ENCODE measurements around the gene FOXP4.

DNA sequence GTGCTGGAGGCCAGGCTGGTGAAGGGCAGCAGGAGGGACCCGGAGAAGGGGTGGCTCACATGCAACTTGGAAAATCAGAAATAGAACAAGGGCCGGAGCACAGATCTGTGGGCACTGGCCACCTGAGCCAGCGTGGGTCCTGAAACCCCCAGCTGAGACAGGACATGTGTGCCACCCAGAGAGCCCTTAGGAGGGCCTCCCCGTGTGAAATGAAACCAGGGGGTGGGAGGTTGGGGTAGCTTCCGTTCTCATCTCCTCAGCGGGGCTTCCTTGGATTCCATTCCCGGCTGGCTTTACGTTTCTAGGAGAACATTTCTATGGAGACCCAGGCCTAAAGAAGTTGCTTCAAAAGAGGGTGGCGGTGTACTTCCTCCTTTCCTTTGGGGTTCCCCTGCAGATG, 5.7 kb downstream of the FOXP4 start:
- TF ChIP-seq, protein P1, sequence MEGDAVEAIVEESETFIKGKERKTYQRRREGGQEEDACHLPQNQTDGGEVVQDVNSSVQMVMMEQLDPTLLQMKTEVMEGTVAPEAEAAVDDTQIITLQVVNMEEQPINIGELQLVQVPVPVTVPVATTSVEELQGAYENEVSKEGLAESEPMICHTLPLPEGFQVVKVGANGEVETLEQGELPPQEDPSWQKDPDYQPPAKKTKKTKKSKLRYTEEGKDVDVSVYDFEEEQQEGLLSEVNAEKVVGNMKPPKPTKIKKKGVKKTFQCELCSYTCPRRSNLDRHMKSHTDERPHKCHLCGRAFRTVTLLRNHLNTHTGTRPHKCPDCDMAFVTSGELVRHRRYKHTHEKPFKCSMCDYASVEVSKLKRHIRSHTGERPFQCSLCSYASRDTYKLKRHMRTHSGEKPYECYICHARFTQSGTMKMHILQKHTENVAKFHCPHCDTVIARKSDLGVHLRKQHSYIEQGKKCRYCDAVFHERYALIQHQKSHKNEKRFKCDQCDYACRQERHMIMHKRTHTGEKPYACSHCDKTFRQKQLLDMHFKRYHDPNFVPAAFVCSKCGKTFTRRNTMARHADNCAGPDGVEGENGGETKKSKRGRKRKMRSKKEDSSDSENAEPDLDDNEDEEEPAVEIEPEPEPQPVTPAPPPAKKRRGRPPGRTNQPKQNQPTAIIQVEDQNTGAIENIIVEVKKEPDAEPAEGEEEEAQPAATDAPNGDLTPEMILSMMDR (IDR thresholded peaks at IDR 0.05; ENCODE audit: low read depth, low read length) = no peak
- no peak for TF ChIP-seq EZH2phosphoT487 (IDR thresholded peaks at IDR 0.05; ENCODE audit: low read depth)

All from OCI-LY3 (cell line).